SKM-1 treated with dmso at 0.1 percent for 144 hours (cell line): ENCODE data around the gene HOXA13.

Experiments used
- DNase-seq: peaks from one replicate; lab custom pipeline; 2025; ENCODE audit not compliant: unreplicated experiment; lab: John Stamatoyannopoulos, UW

Gene HOXA13

GRCh38 chr7:27199849-27200760, at the start of gene HOXA13:
TSS of gene HOXA13 (minus strand) at chr7:27200091. CDS start at chr7:27200077, 14 bp downstream.
- no peak for DNase-seq

GRCh38 chr7:27248911-27249723, 49.2 kb upstream of the HOXA13 start:
- no peak for DNase-seq

GRCh38 chr7:27248427-27248806, 48.5 kb upstream of the HOXA13 start:
- DNase-seq: no peak

GRCh38 chr7:27247452-27248426, 47.8 kb upstream of the HOXA13 start:
- no peak for DNase-seq

GRCh38 chr7:27247000-27247399, 47.1 kb upstream of the HOXA13 start:
- DNase-seq: no peak

- no peak for DNase-seq
Observed at GRCh38 chr7:27245798-27246691, 46.2 kb upstream of the HOXA13 start.

- no peak for DNase-seq
Observed at GRCh38 chr7:27245124-27245797, 45.4 kb upstream of the HOXA13 start.

- DNase-seq: no peak
Observed at GRCh38 chr7:27244488-27245123, 44.7 kb upstream of the HOXA13 start.

- no peak for DNase-seq
Observed at GRCh38 chr7:27243340-27244163, 43.7 kb upstream of the HOXA13 start.

GRCh38 chr7:27242555-27243339, 42.9 kb upstream of the HOXA13 start, which contains the start of gene EVX1:
TSS of gene EVX1 (plus strand) at chr7:27242802. CDS start at chr7:27243031, 229 bp downstream.
- no peak for DNase-seq

- DNase-seq: no peak
Observed at GRCh38 chr7:27242154-27242553, 42.3 kb upstream of the HOXA13 start.

GRCh38 chr7:27241189-27242056, 41.5 kb upstream of the HOXA13 start:
- DNase-seq: no peak

GRCh38 chr7:27240015-27240731, 40.3 kb upstream of the HOXA13 start:
- DNase-seq: no peak

GRCh38 chr7:27239387-27240014, 39.6 kb upstream of the HOXA13 start:
- no peak for DNase-seq

GRCh38 chr7:27238979-27239386, 39.1 kb upstream of the HOXA13 start:
- no peak for DNase-seq
